ENCODE results near the gene KAZN. TPM values are rescaled to one million over a fixed set of nuclear protein-coding genes. Genes with fewer than 3 reads are reported as not detected.

Gene KAZN
- total and polyA plus RNA-seq, 2 of the 8 experiments (the other 6 are each of a cell fraction or from before 2014, with no cell fraction given), result 3.7 to 11.8 TPM

- 92% methylated on average over 9 of the region's 9 CpGs; no CpG with 5 or more reads in 1 of the 2 experiments for WGBS, 2 experiments (ENCODE audit: extremely low coverage in 1 of 2, insufficient coverage in 1 of 2, insufficient read length in 1 of 2, insufficient replicate concordance in 2 of 2, low coverage in 1 of 2, low lambda C conversion rate in 2 of 2, missing lambda C conversion rate in 1 of 2)
- Histone ChIP-seq H3K9ac (replicated peaks in 1 of 4; ENCODE audit: extremely low read depth in 1 of 4, low read depth in 3 of 4, low read length in 3 of 4) (no peak overlapping the region), H3K56ac (replicated peaks; ENCODE audit: insufficient read length, low read depth, low read length) (no peak overlapping the region), H2BK5ac (ENCODE audit: low read depth, low read length) (no peak overlapping the region), H3K36me3 (ENCODE audit: control insufficient read depth in 2 of 4, insufficient read depth in 4 of 4, low read length in 3 of 4) (no peaks in the 10 kb centered on the region), H3K4me3 (ENCODE audit: extremely low read depth in 1 of 4, insufficient read depth in 2 of 4, low read depth in 3 of 4, low read length in 4 of 4) (no peak overlapping the region), H3K23me2 (ENCODE audit: low read depth, low read length) (no peaks in the 10 kb centered on the region), H2BK20ac (ENCODE audit: low read length) (no peak overlapping the region), H4K8ac (ENCODE audit: extremely low read depth, insufficient read depth, low read length) (no peak overlapping the region), H3K4ac (replicated peaks; ENCODE audit: insufficient read length, low read depth, low read length) (no peak overlapping the region), H2AFZ (ENCODE audit: low read length) (no peak overlapping the region), H3K79me1 (ENCODE audit: low read depth, low read length) (no peaks in the 10 kb centered on the region; the same call in 1 of the 2 replicates), H3K23ac (ENCODE audit: insufficient read length) (no peak overlapping the region), H3K27ac (ENCODE audit: low read depth, low read length) (no peak overlapping the region), H3K18ac (ENCODE audit: extremely low read depth, low read length) (no peak overlapping the region), H4K91ac (replicated peaks; ENCODE audit: insufficient read length, low read length) (no peak overlapping the region), H2BK12ac (ENCODE audit: low read depth, low read length) (no peak overlapping the region), H3K4me1 (replicated peaks in 1 of 4; ENCODE audit: control insufficient read depth in 3 of 4, insufficient read depth in 4 of 4, low read length in 3 of 4) (peaks cover 0 to 5% (median under 1%) of the 10 kb centered on the region in 4 experiments; a peak in 3 of 7 replicates), H2BK120ac (replicated peaks; ENCODE audit: low read depth, low read length) (no peak overlapping the region), H3K14ac (ENCODE audit: insufficient read length) (no peak overlapping the region), H3K79me2 (ENCODE audit: control insufficient read depth in 1 of 2, insufficient read depth in 2 of 2, low read length in 2 of 2) (no peaks in the 10 kb centered on the region), H4K5ac (ENCODE audit: insufficient read length, low read depth, low read length) (no peak overlapping the region), H3K27me3 (replicated peaks in 1 of 4; ENCODE audit: control insufficient read depth in 3 of 4, extremely low read depth in 1 of 4, insufficient read depth in 3 of 4, low read length in 3 of 4) (no peaks in the 10 kb centered on the region), H4K20me1 (replicated peaks in 1 of 2; ENCODE audit: control insufficient read depth in 1 of 2, insufficient read depth in 2 of 2, low read length in 2 of 2) (no peaks in the 10 kb centered on the region), H2AK5ac (ENCODE audit: low read depth, low read length) (no peak overlapping the region), H3K4me2 (ENCODE audit: insufficient read depth in 1 of 2, low read depth in 2 of 2, low read length in 2 of 2) (no peak overlapping the region), H3K9me3 (ENCODE audit: insufficient read depth in 2 of 2, low read depth in 1 of 2, low read length in 1 of 2) (no peaks in the 10 kb centered on the region), H2BK15ac (ENCODE audit: low read length) (no peak overlapping the region)
- FAIRE-seq, result no peak
- no peak for DNase-seq (ENCODE audit: low read depth in 1 of 2, low spot score in 2 of 2)
- POLR2A ChIA-PET (ENCODE audit: partially characterized antibody), result no interaction called here
- CTCF ChIA-PET (ENCODE audit: partially characterized antibody), result interaction anchor here (0.8 to 8.2 kb wide), 3 partner anchors 9 to 187 kb away, joined by 3 to 45 read pairs (median 3); no protein-coding TSS in a partner anchor
- TF ChIP-seq RAD21 (IDR thresholded peaks at IDR 0.05 in 1 of 2, conservative IDR thresholded peaks at IDR 0.05 in 1 of 2; ENCODE audit: low read depth in 2 of 2, low read length in 2 of 2) (no peak), POLR2A (IDR thresholded peaks at IDR 0.05; ENCODE audit: control extremely low read depth in 1 of 2, low read depth in 2 of 2, low read length in 2 of 2) (no peak), BRCA1 (IDR thresholded peaks at IDR 0.05; ENCODE audit: low read depth, low read length) (no peak), FOSL1 (IDR thresholded peaks at IDR 0.05; ENCODE audit: insufficient read depth, low read depth, low read length) (no peak), EZH2 (IDR thresholded peaks at IDR 0.05; ENCODE audit: low read depth, low read length, severe bottlenecking) (no peak), JUN (IDR thresholded peaks at IDR 0.05; ENCODE audit: low read depth, low read length) (no peak), SIN3A (conservative IDR thresholded peaks at IDR 0.05 in 1 of 2, IDR thresholded peaks at IDR 0.05 in 1 of 2; ENCODE audit: low read depth in 1 of 2, low read length in 2 of 2) (no peak), E2F6 (IDR thresholded peaks at IDR 0.05) (no peak), TBP (IDR thresholded peaks at IDR 0.05; ENCODE audit: low read depth, low read length) (no peak), PHF8 (conservative IDR thresholded peaks at IDR 0.05; ENCODE audit: low read depth, low read length) (no peak), SP1 (IDR thresholded peaks at IDR 0.05; ENCODE audit: low read depth, low read length) (no peak), POU5F1 (IDR thresholded peaks at IDR 0.05; ENCODE audit: low read depth, low read length) (no peak)
These were observed 417.5 kb downstream of the KAZN start for GRCh38 chr1:15016001-15016400.
